HepG2 (cell line): ENCODE results near the gene RPS6KB2. TPM values are rescaled to one million over a fixed set of nuclear protein-coding genes. Genes with fewer than 3 reads are reported as not detected.
A peak's percentile ranks its signal among the peaks of the same experiment; 100 is the strongest.

Experiments used
- FOSL1 ChIP-seq: sonication (generic); formaldehyde crosslinking; IDR thresholded peaks from 2 replicates; pipeline ENCODE4 v1.9.0; 2021; ENCODE audit warnings: missing genetic modification reagents, borderline replicate concordance
- FOXM1 ChIP-seq: sonication (generic); formaldehyde crosslinking; IDR thresholded peaks from 2 replicates; pipeline ENCODE4 v1.5.0; 2020; ENCODE audit warnings: missing genetic modification reagents
- HNRNPUL1 ChIP-seq: fragments of 200-400 bp; formaldehyde crosslinking; IDR thresholded peaks from 2 replicates; pipeline ENCODE4 v1.6.1; 2017; ENCODE audit warnings: low read depth, mild to moderate bottlenecking, low read length, moderate library complexity
- NCOR1 ChIP-seq: fragments of 200-600 bp; sonication (generic); IDR thresholded peaks from 2 replicates; pipeline ENCODE4 v1.7.0; 2017; ENCODE audit warnings: antibody characterized with exemption, low read length, borderline replicate concordance
- PREB ChIP-seq: sonication (generic); formaldehyde crosslinking; IDR thresholded peaks from 2 replicates; pipeline ENCODE4 v1.4.0; 2020; ENCODE audit warnings: missing genetic modification reagents
- SALL1 ChIP-seq: sonication (generic); formaldehyde crosslinking; IDR thresholded peaks from 2 replicates; pipeline ENCODE4 v1.8.0; 2022; ENCODE audit warnings: mild to moderate bottlenecking, missing genetic modification reagents
- TBL1XR1 ChIP-seq: fragments of 150-350 bp; IDR thresholded peaks from 2 replicates; pipeline ENCODE4 v1.6.1; 2014; ENCODE audit warnings: borderline replicate concordance, low read length; ENCODE audit not compliant: partially characterized antibody
- TCF7L2 ChIP-seq: IDR thresholded peaks from 2 replicates; pipeline ENCODE4 v1.6.1; 2011; ENCODE audit warnings: mild to moderate bottlenecking, low read depth, low read length, moderate library complexity
- ZBTB8A ChIP-seq: sonication (generic); formaldehyde crosslinking; IDR thresholded peaks from 2 replicates; pipeline ENCODE4 v1.4.0; 2020; ENCODE audit warnings: mild to moderate bottlenecking, low read depth, missing genetic modification reagents, borderline replicate concordance
- ZFP36L2 ChIP-seq: sonication (generic); formaldehyde crosslinking; IDR thresholded peaks from 2 replicates; pipeline ENCODE4 v1.4.0; 2020; ENCODE audit warnings: missing genetic modification reagents
- ZNF18 ChIP-seq: sonication (generic); formaldehyde crosslinking; IDR thresholded peaks from 2 replicates; pipeline ENCODE4 v1.8.0; 2022; ENCODE audit warnings: mild to moderate bottlenecking, missing genetic modification reagents; ENCODE audit not compliant: insufficient replicate concordance
- ZNF569 ChIP-seq: sonication (generic); formaldehyde crosslinking; IDR thresholded peaks from 2 replicates; pipeline ENCODE4 v1.5.0; 2020; ENCODE audit warnings: mild to moderate bottlenecking, missing genetic modification reagents, moderate library complexity, borderline replicate concordance
- ZNF747 ChIP-seq: sonication (generic); formaldehyde crosslinking; IDR thresholded peaks from 2 replicates; pipeline ENCODE4 v1.8.1; 2023; ENCODE audit warnings: missing genetic modification reagents, mild to moderate bottlenecking, borderline replicate concordance
- ZNF75D ChIP-seq: sonication (generic); formaldehyde crosslinking; IDR thresholded peaks from 2 replicates; pipeline ENCODE4 v1.8.1; 2023; ENCODE audit warnings: missing genetic modification reagents, mild to moderate bottlenecking, borderline replicate concordance
- ZNF776 ChIP-seq: sonication (generic); formaldehyde crosslinking; IDR thresholded peaks from 2 replicates; pipeline ENCODE4 v1.4.0; 2020; ENCODE audit warnings: mild to moderate bottlenecking, missing genetic modification reagents
- ZNF792 ChIP-seq: IDR thresholded peaks from 2 replicates; pipeline ENCODE4 v1.6.1; 2016
- ZNF891 ChIP-seq: sonication (generic); formaldehyde crosslinking; IDR thresholded peaks from 2 replicates; pipeline ENCODE4 v1.5.0; 2020; ENCODE audit warnings: mild to moderate bottlenecking, missing genetic modification reagents
- polyA plus RNA-seq, 8 experiments: library from polyadenylated mRNA; depleted of rRNA in 3 of 8; stranded (reverse) in 7 of 8; unstranded in 1 of 8; fragments of >200 nt; fragmentation: Illumina TruSeq in 4 of 8; extraction: Trizol in 4 of 8; gene quantifications; 2 replicates each; pipeline versions ENCODE4 v1.2.1 to v1.2.3, GENCODE V29; 2011 to 2016; ENCODE audit warnings: low read depth in 4 of 8, missing spikeins in 1 of 8, mixed read lengths in 1 of 8; ENCODE audit not compliant: insufficient read depth in 1 of 8
- total RNA-seq, 5 experiments: library from RNA; depleted of rRNA; stranded (reverse); fragments of >200 nt; fragmentation: Illumina TruSeq; extraction: Trizol; gene quantifications; 2 replicates each; pipeline ENCODE4 v1.2.3, GENCODE V29; 2016; ENCODE audit warnings: low read depth in 1 of 5
- TF ChIP-seq, protein P1 (sequence below): sonication (generic); formaldehyde crosslinking; IDR thresholded peaks from 2 replicates; pipeline ENCODE4 v1.8.0; 2022; ENCODE audit warnings: missing genetic modification reagents, mild to moderate bottlenecking, moderate library complexity, borderline replicate concordance
- TF ChIP-seq, protein P2 (sequence below): sonication (generic); formaldehyde crosslinking; IDR thresholded peaks from 2 replicates; pipeline ENCODE4 v1.4.0; 2020; ENCODE audit warnings: missing genetic modification reagents, borderline replicate concordance

Gene RPS6KB2
- total and polyA plus RNA-seq, 2 of the 13 experiments (the other 11 are each of a cell fraction or from before 2014, with no cell fraction given): 52.9 to 54.8 TPM

DNA sequence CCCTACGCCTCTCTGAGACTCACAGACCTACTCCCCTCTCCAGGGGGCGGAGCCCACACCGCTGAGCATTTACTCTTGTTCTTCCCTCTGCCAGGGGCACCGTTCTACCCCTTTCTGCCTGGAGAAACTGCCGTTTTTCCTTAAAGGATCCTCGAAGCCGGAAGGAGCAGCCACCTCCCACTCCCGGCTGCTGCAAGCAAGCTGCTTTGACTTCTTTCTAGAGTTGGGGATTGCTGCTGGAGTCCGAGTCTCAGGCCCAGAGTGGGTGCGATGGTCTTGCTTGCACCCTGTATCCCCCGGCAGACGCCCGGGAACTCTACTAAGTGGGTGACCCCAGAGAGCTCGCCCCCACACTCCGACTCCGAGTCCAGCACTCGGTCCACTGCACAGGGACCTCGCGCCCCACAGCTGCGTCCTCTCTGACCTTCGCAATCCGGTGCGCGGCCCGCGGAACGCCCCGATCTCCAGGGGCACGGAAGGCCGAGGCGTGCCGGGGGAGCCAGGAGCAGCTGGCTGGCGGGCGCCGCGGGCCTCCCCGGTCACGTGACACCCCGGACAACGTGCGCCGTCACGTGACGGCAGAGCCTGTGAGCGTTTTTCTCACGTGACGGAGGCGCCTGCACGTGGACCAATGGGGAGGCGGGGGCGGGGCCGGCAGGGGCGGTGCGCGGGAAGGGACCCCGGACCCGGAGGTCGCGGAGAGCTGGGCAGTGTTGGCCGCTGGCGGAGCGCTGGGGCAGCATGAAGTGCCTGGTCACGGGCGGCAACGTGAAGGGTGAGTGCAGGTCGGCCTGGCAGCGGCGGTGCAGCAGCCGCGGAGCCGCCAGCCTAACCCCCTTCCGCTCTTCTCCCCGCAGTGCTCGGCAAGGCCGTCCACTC is 36.8 kb upstream of the RPS6KB2 start, which contains the start of gene RAD9A (continued):
- TF ChIP-seq ZNF776 (peak; percentile 98), FOSL1 (no peak), PREB (CRISPR knock-in tag) (peak; percentile 64; the same call in 1 of the 2 replicates), ZNF75D (CRISPR knock-in tag) (no peak), FOXM1 (no peak), ZNF747 (CRISPR knock-in tag) (peak; percentile 90), HNRNPUL1 (no peak), ZNF891 (CRISPR knock-in tag) (peak; percentile 75), SALL1 (CRISPR knock-in tag) (peak; percentile 93), ZFP36L2 (0 out of 2 replicates have a peak, but pooled peaks have one; percentile 63), TCF7L2 (no peak), ZNF18 (CRISPR knock-in tag) (no peak), ZNF569 (CRISPR knock-in tag) (no peak), ZBTB8A (CRISPR knock-in tag) (no peak), NCOR1 (no peak; the same call in 1 of the 2 replicates), ZNF792 (CRISPR knock-in tag) (0 out of 2 replicates have a peak, but pooled peaks have one; percentile 79), TBL1XR1 (no peak)
- TF ChIP-seq, protein P1, sequence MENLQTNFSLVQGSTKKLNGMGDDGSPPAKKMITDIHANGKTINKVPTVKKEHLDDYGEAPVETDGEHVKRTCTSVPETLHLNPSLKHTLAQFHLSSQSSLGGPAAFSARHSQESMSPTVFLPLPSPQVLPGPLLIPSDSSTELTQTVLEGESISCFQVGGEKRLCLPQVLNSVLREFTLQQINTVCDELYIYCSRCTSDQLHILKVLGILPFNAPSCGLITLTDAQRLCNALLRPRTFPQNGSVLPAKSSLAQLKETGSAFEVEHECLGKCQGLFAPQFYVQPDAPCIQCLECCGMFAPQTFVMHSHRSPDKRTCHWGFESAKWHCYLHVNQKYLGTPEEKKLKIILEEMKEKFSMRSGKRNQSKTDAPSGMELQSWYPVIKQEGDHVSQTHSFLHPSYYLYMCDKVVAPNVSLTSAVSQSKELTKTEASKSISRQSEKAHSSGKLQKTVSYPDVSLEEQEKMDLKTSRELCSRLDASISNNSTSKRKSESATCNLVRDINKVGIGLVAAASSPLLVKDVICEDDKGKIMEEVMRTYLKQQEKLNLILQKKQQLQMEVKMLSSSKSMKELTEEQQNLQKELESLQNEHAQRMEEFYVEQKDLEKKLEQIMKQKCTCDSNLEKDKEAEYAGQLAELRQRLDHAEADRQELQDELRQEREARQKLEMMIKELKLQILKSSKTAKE (CRISPR knock-in tag): peak; percentile 78
- TF ChIP-seq, protein P2, sequence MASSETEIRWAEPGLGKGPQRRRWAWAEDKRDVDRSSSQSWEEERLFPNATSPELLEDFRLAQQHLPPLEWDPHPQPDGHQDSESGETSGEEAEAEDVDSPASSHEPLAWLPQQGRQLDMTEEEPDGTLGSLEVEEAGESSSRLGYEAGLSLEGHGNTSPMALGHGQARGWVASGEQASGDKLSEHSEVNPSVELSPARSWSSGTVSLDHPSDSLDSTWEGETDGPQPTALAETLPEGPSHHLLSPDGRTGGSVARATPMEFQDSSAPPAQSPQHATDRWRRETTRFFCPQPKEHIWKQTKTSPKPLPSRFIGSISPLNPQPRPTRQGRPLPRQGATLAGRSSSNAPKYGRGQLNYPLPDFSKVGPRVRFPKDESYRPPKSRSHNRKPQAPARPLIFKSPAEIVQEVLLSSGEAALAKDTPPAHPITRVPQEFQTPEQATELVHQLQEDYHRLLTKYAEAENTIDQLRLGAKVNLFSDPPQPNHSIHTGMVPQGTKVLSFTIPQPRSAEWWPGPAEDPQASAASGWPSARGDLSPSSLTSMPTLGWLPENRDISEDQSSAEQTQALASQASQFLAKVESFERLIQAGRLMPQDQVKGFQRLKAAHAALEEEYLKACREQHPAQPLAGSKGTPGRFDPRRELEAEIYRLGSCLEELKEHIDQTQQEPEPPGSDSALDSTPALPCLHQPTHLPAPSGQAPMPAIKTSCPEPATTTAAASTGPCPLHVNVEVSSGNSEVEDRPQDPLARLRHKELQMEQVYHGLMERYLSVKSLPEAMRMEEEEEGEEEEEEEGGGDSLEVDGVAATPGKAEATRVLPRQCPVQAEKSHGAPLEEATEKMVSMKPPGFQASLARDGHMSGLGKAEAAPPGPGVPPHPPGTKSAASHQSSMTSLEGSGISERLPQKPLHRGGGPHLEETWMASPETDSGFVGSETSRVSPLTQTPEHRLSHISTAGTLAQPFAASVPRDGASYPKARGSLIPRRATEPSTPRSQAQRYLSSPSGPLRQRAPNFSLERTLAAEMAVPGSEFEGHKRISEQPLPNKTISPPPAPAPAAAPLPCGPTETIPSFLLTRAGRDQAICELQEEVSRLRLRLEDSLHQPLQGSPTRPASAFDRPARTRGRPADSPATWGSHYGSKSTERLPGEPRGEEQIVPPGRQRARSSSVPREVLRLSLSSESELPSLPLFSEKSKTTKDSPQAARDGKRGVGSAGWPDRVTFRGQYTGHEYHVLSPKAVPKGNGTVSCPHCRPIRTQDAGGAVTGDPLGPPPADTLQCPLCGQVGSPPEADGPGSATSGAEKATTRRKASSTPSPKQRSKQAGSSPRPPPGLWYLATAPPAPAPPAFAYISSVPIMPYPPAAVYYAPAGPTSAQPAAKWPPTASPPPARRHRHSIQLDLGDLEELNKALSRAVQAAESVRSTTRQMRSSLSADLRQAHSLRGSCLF: no peak
